Spleen (tissue), 11 donors: ENCODE data around the gene C7orf57. TPM values are rescaled to one million over a fixed set of nuclear protein-coding genes. Genes with fewer than 3 reads are reported as not detected.

ENCODE experiments used
- DNase-seq: peaks from one replicate; pipeline ENCODE4 v3.0.0-alpha.2; 2020
- H3K27ac ChIP-seq, 8 donors: fragments of 200-600 bp; sonication (generic) in 7 of 8; 1 replicate in 4 of 8; 2 replicates in 4 of 8; pipeline versions ENCODE4 v1.5.0 to v1.8.0; 2016 to 2021; ENCODE audit warnings: inconsistent platforms in 4 of 8, mild to moderate bottlenecking in 4 of 8, moderate library complexity in 1 of 8
- H3K27me3 ChIP-seq, 7 donors: fragments of 200-600 bp; sonication (generic) in 6 of 7; replicated peaks in 1 of 7; 1 replicate in 4 of 7; 2 replicates in 3 of 7; pipeline versions ENCODE4 v1.5.0 to v1.8.0; 2016 to 2021; ENCODE audit warnings: inconsistent platforms in 3 of 7, mild to moderate bottlenecking in 1 of 7
- H3K36me3 ChIP-seq, 6 donors: fragments of 200-600 bp; sonication (generic) in 5 of 6; 1 replicate in 4 of 6; 2 replicates in 2 of 6; pipeline versions ENCODE4 v1.5.0 to v1.8.0; 2016 to 2021; ENCODE audit warnings: inconsistent platforms in 2 of 6
- H3K4me1 ChIP-seq, 6 donors: fragments of 200-600 bp; sonication (generic) in 5 of 6; 1 replicate in 3 of 6; 2 replicates in 3 of 6; pipeline versions ENCODE4 v1.5.0 to v1.8.0; 2016 to 2021; ENCODE audit warnings: inconsistent platforms in 3 of 6
- H3K4me3 ChIP-seq, 8 donors: fragments of 200-600 bp; sonication (generic) in 7 of 8; 1 replicate in 4 of 8; 2 replicates in 4 of 8; pipeline versions ENCODE4 v1.5.0 to v1.8.0; 2016 to 2021; ENCODE audit warnings: inconsistent platforms in 4 of 8, mild to moderate bottlenecking in 4 of 8, moderate library complexity in 2 of 8
- H3K9me3 ChIP-seq, 8 donors: fragments of 200-600 bp; sonication (generic) in 7 of 8; 1 replicate in 4 of 8; 2 replicates in 4 of 8; pipeline versions ENCODE4 v1.5.0 to v1.8.0; 2016 to 2021; ENCODE audit warnings: inconsistent platforms in 4 of 8
- POLR2A ChIP-seq, 3 donors: fragments of 450-650 bp; IDR thresholded peaks; one replicate each; pipeline ENCODE4 v1.5.1; 2017; ENCODE audit warnings: antibody characterized with exemption in 3 of 3, mild to moderate bottlenecking in 1 of 3
- POLR2AphosphoS5 ChIP-seq, 3 donors: sonication (generic); formaldehyde crosslinking; IDR thresholded peaks; one replicate each; pipeline ENCODE4 v1.5.1; 2017; ENCODE audit warnings: antibody characterized with exemption in 3 of 3
- WGBS, 5 donors: extraction: QIAGEN DNeasy Blood & Tissue Kit in 3 of 5; methylation state at CpG; one replicate each; pipeline versions ENCODE4 v1.1.5 to v1.1.7; 2013 to 2018; 5-methylcytosine and 5-hydroxymethylcytosine counted together
- intact Hi-C: fragments of 100-400 bp; cut with DNase I; formaldehyde crosslinking; loops from one replicate; pipeline ENCODE4 v1.15.0; 2023; ENCODE audit warnings: low total_unique reads
- polyA plus RNA-seq, 3 donors: library from polyadenylated mRNA; stranded (reverse); fragments of 200-250 nt; gene quantifications; one replicate each; pipeline ENCODE4 v1.2.1, GENCODE V29; 2013
- total RNA-seq, 7 donors: library from RNA; depleted of rRNA in 3 of 7; stranded (reverse); fragments of >200 nt in 3 of 7; fragmentation: NEBNext Ultra II Directional in 4 of 7; extraction: Animal tissue kit (Norgen Biotek cat#: 25700) in 4 of 7; gene quantifications; one replicate each; pipeline versions ENCODE4 v1.1.0 to v1.2.1, GENCODE V29; 2016 to 2021
- TF ChIP-seq, protein P1 (sequence below), 11 experiments: fragments of 200-600 bp in 7 of 11; fragments of 450-650 bp in 4 of 11; sonication (generic) in 4 of 11; IDR thresholded peaks in 8 of 11; conservative IDR thresholded peaks in 3 of 11; 1 replicate in 7 of 11; 2 replicates in 4 of 11; pipeline versions ENCODE4 v1.4.0 to v1.8.0; 2016 to 2021; ENCODE audit warnings: antibody characterized with exemption in 11 of 11, inconsistent platforms in 4 of 11, mild to moderate bottlenecking in 1 of 11
- donor health status: healthy with polysubstance abuse.
- donor health status: DM: no; HTN: no; CAD: no; lungs with moderate emphysema.
- donor health status: DM: no; HTN: no; CAD: no.
- donor health status: Bipolar disorder and iron deficiency.
- donor health status: healthy.
- donor health status: DM: no; HTN: no; CAD: no.
- donor health status: DM: yes; HTN: yes; CAD: no.

Gene C7orf57
- total and polyA plus RNA-seq, 10 donors: 0.03 TPM; not detected in 9

DNA sequence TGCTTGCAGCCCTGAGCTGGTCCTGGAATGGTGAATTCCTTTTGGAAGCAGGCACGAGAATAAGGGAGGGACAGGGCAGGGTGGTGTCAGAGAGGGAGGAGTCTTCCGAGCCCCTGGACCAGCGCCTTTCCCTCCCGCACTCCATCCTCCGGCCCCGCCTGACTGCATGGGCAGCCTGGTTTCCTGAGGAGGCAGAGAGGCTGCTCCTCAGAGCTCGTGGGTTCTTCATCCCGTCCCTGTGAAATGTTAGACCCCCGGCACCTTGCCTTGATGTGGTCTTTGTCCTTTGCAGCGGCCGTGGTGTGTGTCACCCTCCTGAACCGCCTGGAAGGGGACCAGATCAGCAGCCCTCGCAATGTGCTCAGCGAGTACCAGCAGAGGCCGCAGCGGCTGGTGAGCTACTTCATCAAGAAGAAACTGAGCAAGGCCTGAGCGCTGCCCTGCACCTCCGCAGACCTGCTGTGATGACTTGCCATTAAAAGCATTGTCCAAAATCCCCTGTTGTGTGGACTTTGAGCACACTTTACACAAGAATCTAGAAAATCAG lies 72.7 kb downstream of the C7orf57 start:
- TF ChIP-seq, protein P1, sequence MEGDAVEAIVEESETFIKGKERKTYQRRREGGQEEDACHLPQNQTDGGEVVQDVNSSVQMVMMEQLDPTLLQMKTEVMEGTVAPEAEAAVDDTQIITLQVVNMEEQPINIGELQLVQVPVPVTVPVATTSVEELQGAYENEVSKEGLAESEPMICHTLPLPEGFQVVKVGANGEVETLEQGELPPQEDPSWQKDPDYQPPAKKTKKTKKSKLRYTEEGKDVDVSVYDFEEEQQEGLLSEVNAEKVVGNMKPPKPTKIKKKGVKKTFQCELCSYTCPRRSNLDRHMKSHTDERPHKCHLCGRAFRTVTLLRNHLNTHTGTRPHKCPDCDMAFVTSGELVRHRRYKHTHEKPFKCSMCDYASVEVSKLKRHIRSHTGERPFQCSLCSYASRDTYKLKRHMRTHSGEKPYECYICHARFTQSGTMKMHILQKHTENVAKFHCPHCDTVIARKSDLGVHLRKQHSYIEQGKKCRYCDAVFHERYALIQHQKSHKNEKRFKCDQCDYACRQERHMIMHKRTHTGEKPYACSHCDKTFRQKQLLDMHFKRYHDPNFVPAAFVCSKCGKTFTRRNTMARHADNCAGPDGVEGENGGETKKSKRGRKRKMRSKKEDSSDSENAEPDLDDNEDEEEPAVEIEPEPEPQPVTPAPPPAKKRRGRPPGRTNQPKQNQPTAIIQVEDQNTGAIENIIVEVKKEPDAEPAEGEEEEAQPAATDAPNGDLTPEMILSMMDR (IDR thresholded peaks at IDR 0.05 in 8 of 11, conservative IDR thresholded peaks at IDR 0.05 in 3 of 11): no peak
- TF ChIP-seq POLR2A (IDR thresholded peaks at IDR 0.05): no peak
- peak in 1 of 3 donors; percentile 8 for TF ChIP-seq POLR2AphosphoS5 (IDR thresholded peaks at IDR 0.05)
- no peak overlapping the region for H3K4me3 ChIP-seq
- intact Hi-C loops: no loop called here
- WGBS, 5 donors: 90 to 93% (median 92%) methylated on average over 12 to 18 of the region's 18 CpGs
- H3K4me1 ChIP-seq: peaks cover 0 to 14% (median 9%) of the 10 kb centered on the region in 6 donors
- no peaks in the 10 kb centered on the region for H3K27me3 ChIP-seq
- DNase-seq: peak; percentile 77
- H3K36me3 ChIP-seq: peaks cover 7 to 69% (median 62%) of the 10 kb centered on the region in 6 donors
- H3K9me3 ChIP-seq: no peaks in the 10 kb centered on the region
- H3K27ac ChIP-seq: no peak overlapping the region

GRCh38 chr7:48108959-48109847 lies 73.9 kb downstream of the C7orf57 start:
- peak overlapping the region in 3 of 8 donors; percentile 43 to 50 (median 45) for H3K27ac ChIP-seq
- intact Hi-C loops: no loop called here
- TF ChIP-seq, protein P1 (IDR thresholded peaks at IDR 0.05 in 8 of 11, conservative IDR thresholded peaks at IDR 0.05 in 3 of 11): no peak
- TF ChIP-seq POLR2A (IDR thresholded peaks at IDR 0.05) (no peak), POLR2AphosphoS5 (IDR thresholded peaks at IDR 0.05) (peak in 1 of 3 donors; percentile 8)

GRCh38 chr7:48109848-48110663 lies 74.7 kb downstream of the C7orf57 start:
- peak overlapping the region in 3 of 8 donors; percentile 43 to 50 (median 45) for H3K27ac ChIP-seq
- TF ChIP-seq POLR2AphosphoS5 (IDR thresholded peaks at IDR 0.05): peak in 1 of 3 donors; percentile 73
- TF ChIP-seq, protein P1 (IDR thresholded peaks at IDR 0.05 in 8 of 11, conservative IDR thresholded peaks at IDR 0.05 in 3 of 11): peak; percentile 94 to 99 (median 98)
- TF ChIP-seq POLR2A (IDR thresholded peaks at IDR 0.05): no peak
- H3K4me3 ChIP-seq: no peak overlapping the region
- no peaks in the 10 kb centered on the region for H3K9me3 ChIP-seq
- intact Hi-C loops: loop anchor here (2.0 to 5.0 kb wide), 2 partner anchors 119 to 163 kb away; partner anchors contain the start of gene PKD1L1
- DNase-seq: peak; percentile 93
- 20 to 25% (median 24%) methylated on average over 7 to 9 of the region's 9 CpGs for WGBS, 5 donors
- H3K36me3 ChIP-seq: peaks cover 7 to 49% (median 41%) of the 10 kb centered on the region in 6 donors
- no peaks in the 10 kb centered on the region for H3K27me3 ChIP-seq
- H3K4me1 ChIP-seq: peaks cover 0 to 14% (median 9%) of the 10 kb centered on the region in 6 donors

More at GRCh38 chr7:48108959-48109847, 73.9 kb downstream of the C7orf57 start:
- H3K27me3 ChIP-seq: no peaks in the 10 kb centered on the region
- H3K36me3 ChIP-seq: peaks cover 7 to 57% (median 50%) of the 10 kb centered on the region in 6 donors
- 88 to 95% (median 91%) methylated on average over 5 of the region's 5 CpGs for WGBS, 5 donors
- H3K9me3 ChIP-seq: no peaks in the 10 kb centered on the region
- H3K4me1 ChIP-seq: peaks cover 0 to 14% (median 9%) of the 10 kb centered on the region in 6 donors
- DNase-seq: peak; percentile 74
- no peak overlapping the region for H3K4me3 ChIP-seq
